ENCODE results near the gene FAM210A.
"Not testable (repeated sequence)": the region's sequence is repeated elsewhere in the genome, so short reads cannot be mapped to it uniquely, and the experiment has no call there.

Gene FAM210A

GRCh38 chr18:13680612-13681011, 45.7 kb downstream of the FAM210A start:
- H3K27me3 ChIP-seq (ENCODE audit: insufficient read depth, low read length): no peaks in the 10 kb centered on the region
- H3K9me2 ChIP-seq (ENCODE audit: low read depth, low read length): no peaks in the 10 kb centered on the region
- no peak overlapping the region for H2AFZ ChIP-seq (ENCODE audit: low read length)
- H3K9ac ChIP-seq (ENCODE audit: low read length): no peak overlapping the region
- H3K27ac ChIP-seq (ENCODE audit: low read depth, low read length, poor library complexity, severe bottlenecking): no peak overlapping the region
- H3K4me1 ChIP-seq (ENCODE audit: insufficient read depth, low read length, severe bottlenecking): no peaks in the 10 kb centered on the region
- no peaks in the 10 kb centered on the region for H4K20me1 ChIP-seq (ENCODE audit: insufficient read depth, low read length)
- peaks cover 37% of the 10 kb centered on the region for H3K79me2 ChIP-seq (ENCODE audit: insufficient read depth, low read length)
- no peaks in the 10 kb centered on the region for H3K9me3 ChIP-seq (ENCODE audit: low read length)
- no peak overlapping the region for H3K4me2 ChIP-seq (ENCODE audit: low read length)
- H3K36me3 ChIP-seq (ENCODE audit: insufficient read depth, low read length): peaks cover 11% of the 10 kb centered on the region; the same call in 1 of the 2 replicates
- no peak overlapping the region for H3K4me3 ChIP-seq (ENCODE audit: low read depth, low read length, poor library complexity, severe bottlenecking)
- TF ChIP-seq CTCF (IDR thresholded peaks at IDR 0.05; ENCODE audit: low read length): peak; percentile 98
- no peak for TF ChIP-seq EZH2 (IDR thresholded peaks at IDR 0.05; ENCODE audit: borderline replicate concordance, low read length)
- 0 out of 2 replicates have a peak, but pooled peaks cover 3% of the 10 kb centered on the region for H3F3A ChIP-seq (ENCODE audit: insufficient read depth, low read length)

GRCh38 chr18:13677350-13677749, 49.0 kb downstream of the FAM210A start:
- not testable (repeated sequence) for H3K27ac ChIP-seq (ENCODE audit: low read depth, low read length, poor library complexity, severe bottlenecking); H3F3A ChIP-seq (ENCODE audit: insufficient read depth, low read length); H2AFZ ChIP-seq (ENCODE audit: low read length); H3K79me2 ChIP-seq (ENCODE audit: insufficient read depth, low read length); H4K20me1 ChIP-seq (ENCODE audit: insufficient read depth, low read length); H3K4me1 ChIP-seq (ENCODE audit: insufficient read depth, low read length, severe bottlenecking); H3K9me2 ChIP-seq (ENCODE audit: low read depth, low read length); H3K27me3 ChIP-seq (ENCODE audit: insufficient read depth, low read length); H3K9me3 ChIP-seq (ENCODE audit: low read length); H3K4me3 ChIP-seq (ENCODE audit: low read depth, low read length, poor library complexity, severe bottlenecking); H3K9ac ChIP-seq (ENCODE audit: low read length); H3K4me2 ChIP-seq (ENCODE audit: low read length)
- H3K36me3 ChIP-seq (ENCODE audit: insufficient read depth, low read length): peaks cover 11% of the 10 kb centered on the region; the same call in 1 of the 2 replicates

- 0 out of 2 replicates have a peak, but pooled peaks cover 3% of the 10 kb centered on the region for H3F3A ChIP-seq (ENCODE audit: insufficient read depth, low read length)
- H2AFZ ChIP-seq (ENCODE audit: low read length): no peak overlapping the region
- no peaks in the 10 kb centered on the region for H3K9me2 ChIP-seq (ENCODE audit: low read depth, low read length)
- no peak overlapping the region for H3K27ac ChIP-seq (ENCODE audit: low read depth, low read length, poor library complexity, severe bottlenecking)
- H3K27me3 ChIP-seq (ENCODE audit: insufficient read depth, low read length): no peaks in the 10 kb centered on the region
- H3K9me3 ChIP-seq (ENCODE audit: low read length): no peaks in the 10 kb centered on the region
- peaks cover 11% of the 10 kb centered on the region; the same call in 1 of the 2 replicates for H3K36me3 ChIP-seq (ENCODE audit: insufficient read depth, low read length)
- 0 out of 2 replicates have a peak, but pooled peaks cover 9% of the 10 kb centered on the region for H3K79me2 ChIP-seq (ENCODE audit: insufficient read depth, low read length)
- H3K4me3 ChIP-seq (ENCODE audit: low read depth, low read length, poor library complexity, severe bottlenecking): no peak overlapping the region
- no peak for TF ChIP-seq EZH2 (IDR thresholded peaks at IDR 0.05; ENCODE audit: borderline replicate concordance, low read length)
- TF ChIP-seq CTCF (IDR thresholded peaks at IDR 0.05; ENCODE audit: low read length): no peak
- H4K20me1 ChIP-seq (ENCODE audit: insufficient read depth, low read length): no peaks in the 10 kb centered on the region
- no peak overlapping the region for H3K9ac ChIP-seq (ENCODE audit: low read length)
- H3K4me1 ChIP-seq (ENCODE audit: insufficient read depth, low read length, severe bottlenecking): no peaks in the 10 kb centered on the region
- H3K4me2 ChIP-seq (ENCODE audit: low read length): no peak overlapping the region
Measured at GRCh38 chr18:13676471-13676870, 49.9 kb downstream of the FAM210A start.

- Histone ChIP-seq H3F3A (ENCODE audit: insufficient read depth, low read length) (no peaks in the 10 kb centered on the region), H3K79me2 (ENCODE audit: insufficient read depth, low read length) (no peaks in the 10 kb centered on the region), H3K4me1 (ENCODE audit: insufficient read depth, low read length, severe bottlenecking) (no peaks in the 10 kb centered on the region), H3K9me3 (ENCODE audit: low read length) (no peaks in the 10 kb centered on the region), H3K9me2 (ENCODE audit: low read depth, low read length) (no peaks in the 10 kb centered on the region), H3K4me2 (ENCODE audit: low read length) (no peak overlapping the region), H3K27me3 (ENCODE audit: insufficient read depth, low read length) (no peaks in the 10 kb centered on the region), H3K4me3 (ENCODE audit: low read depth, low read length, poor library complexity, severe bottlenecking) (no peak overlapping the region), H3K27ac (ENCODE audit: low read depth, low read length, poor library complexity, severe bottlenecking) (no peak overlapping the region), H4K20me1 (ENCODE audit: insufficient read depth, low read length) (no peaks in the 10 kb centered on the region), H3K9ac (ENCODE audit: low read length) (no peak overlapping the region), H2AFZ (ENCODE audit: low read length) (no peak overlapping the region), H3K36me3 (ENCODE audit: insufficient read depth, low read length) (peaks cover 25% of the 10 kb centered on the region; the same call in 1 of the 2 replicates)
- no peak for TF ChIP-seq CTCF (IDR thresholded peaks at IDR 0.05; ENCODE audit: low read length)
- no peak for TF ChIP-seq EZH2 (IDR thresholded peaks at IDR 0.05; ENCODE audit: borderline replicate concordance, low read length)
Measured at GRCh38 chr18:13672657-13673056, 53.7 kb downstream of the FAM210A start.

Measured in OCI-LY1 (cell line).